GM21576 (cell line): ENCODE data around the gene FBXO3.
"Not testable (repeated sequence)": the region's sequence is repeated elsewhere in the genome, so short reads cannot be mapped to it uniquely, and the experiment has no call there.

Experiments used
- ATAC-seq: cut with Tn5 transposase; IDR thresholded peaks from one replicate; pipeline ENCODE4 v1.9.1; 2021; ENCODE audit warnings: mild to moderate bottlenecking, moderate library complexity; ENCODE audit not compliant: unreplicated experiment

Gene FBXO3, protein sequence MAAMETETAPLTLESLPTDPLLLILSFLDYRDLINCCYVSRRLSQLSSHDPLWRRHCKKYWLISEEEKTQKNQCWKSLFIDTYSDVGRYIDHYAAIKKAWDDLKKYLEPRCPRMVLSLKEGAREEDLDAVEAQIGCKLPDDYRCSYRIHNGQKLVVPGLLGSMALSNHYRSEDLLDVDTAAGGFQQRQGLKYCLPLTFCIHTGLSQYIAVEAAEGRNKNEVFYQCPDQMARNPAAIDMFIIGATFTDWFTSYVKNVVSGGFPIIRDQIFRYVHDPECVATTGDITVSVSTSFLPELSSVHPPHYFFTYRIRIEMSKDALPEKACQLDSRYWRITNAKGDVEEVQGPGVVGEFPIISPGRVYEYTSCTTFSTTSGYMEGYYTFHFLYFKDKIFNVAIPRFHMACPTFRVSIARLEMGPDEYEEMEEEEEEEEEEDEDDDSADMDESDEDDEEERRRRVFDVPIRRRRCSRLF

DNA sequence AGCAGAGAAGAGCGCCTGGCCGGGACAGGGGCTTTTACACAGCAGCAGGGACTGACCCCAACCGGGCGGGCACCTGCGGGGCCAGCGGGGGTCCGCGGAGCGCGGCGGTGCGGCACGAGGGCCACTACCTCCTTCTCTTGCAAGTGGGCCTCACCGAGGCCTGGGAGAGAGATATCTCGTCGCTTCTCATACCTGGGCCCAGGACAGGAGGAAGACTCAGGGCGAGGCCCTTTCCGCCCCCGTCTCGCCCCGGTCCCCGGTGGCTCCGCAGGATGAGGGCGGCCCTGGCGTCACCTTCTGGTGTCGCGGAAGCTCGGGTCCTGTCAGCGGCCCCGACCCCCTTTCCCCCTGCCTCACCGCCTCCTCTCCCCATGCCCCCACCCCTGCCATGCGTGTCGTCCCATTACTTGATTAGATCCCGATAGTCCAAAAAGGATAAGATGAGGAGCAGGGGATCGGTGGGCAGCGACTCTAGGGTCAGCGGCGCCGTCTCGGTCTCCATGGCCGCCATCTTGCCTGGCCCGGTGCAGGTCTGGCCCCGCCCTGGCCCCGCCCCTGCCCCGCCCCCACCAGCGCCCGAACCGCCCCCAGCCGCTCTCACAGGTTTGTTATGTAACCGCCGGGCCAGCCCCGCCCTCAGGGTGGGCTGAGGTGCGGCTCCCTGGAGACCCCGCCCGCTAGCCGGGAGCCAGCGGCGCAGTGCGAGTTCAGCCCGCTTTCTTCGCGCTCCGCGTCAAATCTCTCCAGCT lies at the start of gene FBXO3:
FBXO3 (minus strand) TSS at position 534 of the 749 bp plus-strand sequence; CDS start at position 511, 23 bp downstream.
- ATAC-seq, result peak; percentile 66

DNA sequence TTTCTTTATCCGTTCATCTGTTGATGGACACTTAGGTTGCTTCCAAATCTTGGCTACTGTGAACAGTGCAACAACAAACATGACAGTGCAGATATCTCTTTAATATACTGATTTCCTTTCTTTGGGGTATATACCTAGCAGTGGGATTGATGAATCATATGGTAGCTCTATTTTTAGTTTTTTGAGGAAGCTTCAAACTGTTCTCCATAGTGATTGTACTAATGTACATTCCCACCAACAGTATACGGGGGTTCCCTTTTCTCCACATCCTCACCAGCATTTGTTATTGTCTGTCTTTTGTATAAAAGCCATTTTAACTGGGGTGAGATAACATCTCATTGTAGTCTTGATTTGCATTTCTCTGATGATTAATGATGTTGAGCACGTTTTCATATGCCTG lies 48.7 kb upstream of the FBXO3 start:
- not testable (repeated sequence) for ATAC-seq

DNA sequence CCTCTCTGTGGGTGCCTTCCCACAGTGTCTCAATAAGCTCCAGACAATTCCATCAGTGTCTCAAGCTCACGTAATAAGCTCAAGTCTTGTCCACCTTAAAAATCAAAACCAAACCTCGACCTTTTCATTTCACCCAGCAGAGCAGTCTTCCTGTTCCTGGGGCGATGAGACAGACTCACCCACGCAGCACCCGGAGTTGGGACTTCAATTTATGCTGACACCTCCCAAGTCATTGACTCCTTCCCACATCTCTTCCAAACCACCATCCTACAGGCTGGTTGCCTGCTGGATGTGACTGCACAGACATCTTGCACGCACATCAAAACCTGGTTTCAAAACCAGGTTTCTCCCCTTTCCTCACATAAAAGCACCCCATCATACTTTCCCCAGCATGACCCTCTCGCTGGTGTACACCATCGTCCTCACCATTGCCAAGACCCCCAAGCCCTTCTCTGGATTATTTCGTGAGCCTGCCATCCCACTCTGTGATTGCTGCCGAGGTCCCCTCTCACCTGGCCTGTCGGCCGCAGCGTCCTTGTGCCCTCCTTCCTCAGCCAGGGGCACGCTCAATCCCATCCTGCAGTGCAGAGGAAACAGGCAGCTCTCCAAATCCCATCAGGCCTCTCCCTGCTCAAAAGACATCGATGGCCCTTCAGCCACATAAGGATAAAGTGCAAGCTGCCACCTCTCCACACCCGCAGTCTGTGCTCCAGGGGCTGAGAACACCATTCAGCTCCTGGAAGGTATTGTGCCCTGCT lies 45.1 kb upstream of the FBXO3 start:
- no peak for ATAC-seq

DNA sequence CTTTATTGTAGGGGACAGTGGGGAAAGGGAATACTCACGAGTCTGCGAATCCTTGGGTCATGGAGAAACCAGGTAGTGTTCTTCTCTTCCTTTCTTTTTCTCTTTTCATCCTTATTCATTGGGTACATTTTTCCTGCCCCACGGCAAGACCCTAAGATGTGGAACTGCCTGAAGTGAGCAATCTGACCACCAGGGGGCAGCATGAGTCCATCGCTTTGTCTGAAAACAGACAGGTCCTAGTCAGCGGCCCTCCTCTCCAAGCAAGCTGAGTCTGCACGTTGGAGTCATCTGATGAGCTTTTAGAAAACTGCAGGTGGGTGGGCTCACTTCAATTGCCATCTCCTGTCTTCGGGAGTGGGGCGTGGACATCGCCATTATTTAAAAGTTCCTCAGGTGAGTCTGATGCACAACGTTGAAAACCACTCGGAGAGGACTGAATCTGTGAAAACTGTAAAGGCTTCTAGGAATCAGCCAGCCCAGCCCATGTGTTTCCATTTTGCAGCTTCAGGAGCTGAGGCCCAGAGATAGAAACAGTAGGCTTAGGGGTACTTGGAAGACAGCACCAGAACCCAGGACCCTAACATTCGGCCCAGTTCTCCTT lies 34.0 kb upstream of the FBXO3 start:
- ATAC-seq, result no peak

DNA sequence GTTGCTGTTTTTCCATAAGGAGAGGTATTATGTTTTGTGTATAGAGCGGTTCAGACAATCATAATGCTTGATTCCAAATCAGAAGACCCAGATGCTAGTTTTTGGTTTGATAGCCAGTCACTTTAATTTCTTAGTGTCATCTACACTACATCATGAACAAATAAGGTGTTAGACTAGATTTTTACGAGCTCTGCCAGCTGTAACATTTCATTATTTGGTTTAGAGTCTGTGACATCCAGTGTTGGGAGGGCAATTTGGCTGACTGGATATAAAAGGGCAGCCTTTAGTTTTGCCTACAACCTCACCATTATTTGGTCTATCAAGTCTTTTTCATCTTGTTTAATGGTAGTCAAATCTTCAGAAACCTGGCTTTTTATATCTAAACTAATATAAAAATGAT lies 30.2 kb upstream of the FBXO3 start:
- no peak for ATAC-seq

DNA sequence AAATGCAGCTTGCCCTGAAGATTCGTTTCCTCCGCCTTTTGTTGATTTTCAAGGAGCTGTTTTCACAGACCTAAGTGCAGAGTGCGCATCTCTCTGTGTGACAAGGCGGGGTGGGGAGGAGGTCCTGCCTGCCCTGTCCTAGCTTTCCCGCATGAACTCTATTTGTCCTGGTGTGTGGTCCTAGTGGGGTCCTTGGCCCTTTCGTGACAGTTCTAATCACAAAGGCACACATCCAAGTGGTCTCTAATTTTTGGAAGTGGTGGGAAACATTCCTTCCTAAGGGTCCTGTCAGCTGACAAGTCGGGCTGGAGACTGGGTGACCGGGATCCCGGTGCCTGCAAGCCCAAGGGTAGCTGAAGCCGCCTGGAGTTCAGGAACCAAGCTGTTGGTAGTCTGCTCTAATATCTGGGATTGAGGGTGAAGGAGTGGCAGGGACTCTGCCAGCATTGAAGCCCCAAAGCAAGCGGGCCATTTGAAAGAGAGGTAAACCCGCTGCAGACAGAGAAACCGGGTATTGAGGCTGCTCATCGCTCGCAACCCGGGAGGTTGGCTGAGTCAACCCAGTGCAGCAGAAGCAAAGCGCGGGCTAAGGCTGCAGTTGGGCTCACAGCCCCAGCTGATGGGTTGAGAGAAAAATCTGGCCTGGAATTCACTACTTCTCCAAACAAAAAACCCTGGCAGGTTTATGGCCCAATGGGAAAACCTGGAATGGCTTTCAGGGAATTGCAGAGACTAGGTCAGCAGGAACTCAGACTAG lies 28.1 kb upstream of the FBXO3 start:
- ATAC-seq, result no peak

DNA sequence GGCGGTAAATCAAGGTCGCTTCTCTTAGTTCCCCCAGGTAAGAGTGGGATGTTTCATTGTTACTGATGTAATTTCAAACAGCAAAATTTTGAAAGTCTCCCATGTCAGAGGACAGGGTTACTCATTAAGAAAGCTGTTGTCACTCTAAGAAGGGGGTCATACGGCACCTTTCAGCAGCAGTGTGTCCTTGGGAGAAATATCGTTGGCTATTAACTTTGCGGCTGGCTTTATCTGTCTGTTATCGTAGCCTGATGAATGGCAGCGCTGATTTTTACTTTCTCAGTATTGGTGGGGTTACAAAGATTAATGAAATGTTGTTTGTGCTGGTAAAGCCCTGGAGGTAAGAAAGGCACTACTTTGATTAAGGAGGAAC lies 27.5 kb upstream of the FBXO3 start:
- no peak for ATAC-seq

DNA sequence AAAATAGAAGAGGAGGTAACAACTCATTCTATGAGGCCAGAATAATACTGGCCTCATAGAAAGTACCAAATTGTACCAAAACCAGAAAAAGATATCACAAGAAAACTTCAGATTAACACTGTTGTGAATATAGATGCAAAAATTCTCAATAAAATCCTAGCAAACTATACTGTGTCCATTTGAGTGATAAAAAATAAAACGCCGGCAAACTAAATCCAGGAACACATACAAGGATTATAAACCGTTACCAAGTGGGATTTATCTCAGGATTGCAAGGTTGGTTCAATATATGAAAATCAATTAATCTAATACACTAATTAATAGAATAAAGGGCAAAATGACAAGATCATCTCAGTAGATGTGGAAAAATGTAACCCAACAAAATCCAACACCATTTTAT lies 23.6 kb upstream of the FBXO3 start:
- no peak for ATAC-seq

DNA sequence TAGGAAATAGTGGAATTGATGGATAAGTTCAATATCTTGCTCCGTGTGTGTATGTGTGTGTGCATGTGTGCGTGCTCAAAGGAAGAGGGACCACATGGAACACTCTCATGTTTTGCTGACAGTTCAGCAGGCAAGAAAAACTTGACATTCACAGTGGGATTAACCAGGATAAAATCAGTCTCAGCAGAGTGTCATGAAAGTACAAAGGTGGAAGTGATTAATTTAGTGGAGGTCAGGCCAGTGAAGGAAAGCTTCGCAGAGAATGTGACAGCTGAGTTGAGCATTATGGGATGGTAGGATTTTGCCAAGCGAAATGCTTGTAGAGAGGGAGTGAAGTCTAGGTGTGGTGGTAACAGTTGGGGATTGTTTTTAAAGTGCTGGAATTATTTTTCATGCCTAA lies 15.7 kb upstream of the FBXO3 start:
- ATAC-seq, result no peak

DNA sequence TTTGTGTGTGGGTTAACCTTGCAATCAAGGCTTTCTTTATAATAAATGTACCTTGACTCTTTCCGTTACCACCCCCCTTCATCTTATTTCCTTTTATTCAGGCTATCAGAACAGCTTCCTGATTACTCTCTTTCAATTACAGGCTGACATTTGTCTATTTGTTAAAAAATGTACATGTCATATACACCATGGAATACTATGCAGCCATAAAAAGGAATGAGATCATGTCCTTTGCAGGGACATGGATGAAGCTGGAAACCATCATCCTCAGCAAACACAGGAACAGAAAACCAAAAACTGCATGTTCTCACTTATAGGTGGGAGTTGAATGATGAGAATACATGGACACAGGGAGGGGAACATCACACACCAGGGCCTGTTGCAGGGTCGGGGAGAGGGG lies 13.8 kb upstream of the FBXO3 start:
- ATAC-seq, result not testable (repeated sequence)

DNA sequence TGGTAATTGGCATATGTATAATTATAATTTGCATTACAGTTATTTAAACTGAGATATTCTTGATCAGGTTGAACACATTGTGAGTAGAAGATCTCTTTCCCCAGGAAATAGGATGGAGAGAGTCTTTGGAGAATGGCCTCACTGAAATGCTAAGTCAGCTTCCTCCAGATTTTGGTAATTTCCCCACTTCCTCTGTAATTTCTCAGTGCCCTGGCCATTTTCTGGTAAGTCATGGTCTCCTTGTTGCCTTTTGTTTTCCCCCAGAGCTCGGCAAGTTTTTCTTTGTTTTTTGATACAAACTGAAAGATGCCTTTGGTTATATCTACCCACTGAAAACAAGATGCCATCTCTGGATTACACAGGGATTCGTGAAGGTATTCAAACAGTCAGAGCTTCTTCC lies 12.8 kb upstream of the FBXO3 start:
- ATAC-seq, result no peak

DNA sequence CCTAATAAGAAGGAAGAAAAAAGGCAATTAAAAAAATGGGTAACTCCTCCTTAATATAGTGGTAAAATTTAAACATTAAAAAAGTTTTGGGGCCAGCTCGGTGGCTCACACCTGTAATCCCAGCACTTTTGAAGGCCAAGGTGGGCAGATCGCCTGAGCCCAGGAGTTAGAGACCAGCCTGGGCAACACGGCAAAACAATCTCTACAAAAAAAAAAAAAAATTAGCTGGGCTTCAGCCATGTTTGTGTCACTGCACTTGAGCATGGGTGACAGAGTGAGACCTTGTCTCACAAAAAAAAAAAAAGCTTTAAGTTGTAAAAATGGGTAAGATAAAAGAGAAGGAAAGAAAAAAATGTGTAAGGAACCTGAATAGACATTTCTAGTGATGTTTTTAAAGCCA lies 11.3 kb upstream of the FBXO3 start:
- ATAC-seq, result no peak

DNA sequence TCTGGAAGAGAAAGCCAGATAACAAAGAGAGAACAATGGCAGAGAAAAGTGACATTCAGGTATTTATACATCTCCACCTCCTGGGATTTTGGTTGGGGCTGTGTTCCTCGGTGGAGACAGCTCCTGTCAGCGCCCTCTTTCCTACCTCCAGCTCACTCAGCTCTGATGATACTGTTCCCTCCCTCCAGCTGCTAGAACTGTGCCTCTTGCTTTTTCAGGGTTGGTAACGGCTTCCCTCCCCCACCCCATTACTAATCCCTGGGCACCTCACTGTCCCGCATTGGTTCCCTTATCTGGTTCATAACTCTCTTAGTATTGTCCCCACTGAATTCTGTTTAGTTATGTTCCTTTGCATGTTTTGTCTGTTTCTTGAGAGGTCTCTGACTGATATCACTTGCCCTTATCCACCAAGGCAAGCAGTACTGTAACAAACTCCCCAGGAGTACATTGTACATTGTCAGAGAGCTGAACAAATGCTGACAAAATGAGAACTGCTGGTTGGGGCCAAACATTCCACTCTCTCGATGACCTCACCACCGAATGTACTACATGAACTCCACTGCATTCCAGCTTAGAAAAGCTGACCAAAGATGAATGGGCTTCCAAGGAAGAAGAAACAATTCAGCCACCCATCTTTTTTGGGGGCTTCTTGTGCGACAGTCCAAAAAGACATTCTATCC lies 5.7 kb upstream of the FBXO3 start:
- no peak for ATAC-seq

DNA sequence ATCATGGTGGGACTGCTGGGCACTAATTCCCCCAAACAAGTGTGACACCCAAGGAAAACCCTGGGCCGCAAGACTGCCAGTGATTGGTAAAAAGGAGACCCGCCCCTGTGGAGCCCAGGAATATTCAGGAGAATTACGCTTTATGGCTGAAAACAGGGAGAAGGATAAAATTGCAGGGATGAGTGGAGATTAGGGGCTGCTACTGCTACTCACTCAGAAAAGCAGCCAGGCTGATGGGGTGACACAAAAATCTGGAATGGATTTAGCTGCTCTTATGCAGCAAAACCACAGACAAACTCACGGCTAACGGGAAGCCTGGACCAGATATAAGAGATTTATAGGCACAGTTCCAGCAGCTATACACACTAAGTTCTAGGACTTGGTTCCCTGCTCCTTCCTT lies 4.4 kb upstream of the FBXO3 start:
- no peak for ATAC-seq

DNA sequence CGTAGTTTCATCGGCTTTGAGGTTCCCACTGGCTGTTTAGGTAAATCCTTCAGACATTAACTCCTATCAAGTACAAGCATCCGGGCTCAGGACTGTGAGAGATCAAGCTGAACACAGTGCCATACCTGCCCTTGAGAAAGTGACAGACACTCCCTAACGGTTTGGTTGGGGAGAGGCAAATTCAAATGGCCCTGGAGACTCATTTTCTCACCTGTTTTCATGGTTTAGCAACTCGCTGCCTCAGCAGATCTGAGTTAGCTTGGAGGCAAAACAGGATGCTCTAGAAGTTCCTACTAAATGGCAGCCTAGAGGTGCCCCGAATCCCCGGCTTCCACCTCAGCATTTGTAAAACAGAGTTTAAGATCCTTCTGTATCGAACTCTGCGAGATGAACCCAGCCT lies 3.6 kb upstream of the FBXO3 start:
- ATAC-seq, result no peak

DNA sequence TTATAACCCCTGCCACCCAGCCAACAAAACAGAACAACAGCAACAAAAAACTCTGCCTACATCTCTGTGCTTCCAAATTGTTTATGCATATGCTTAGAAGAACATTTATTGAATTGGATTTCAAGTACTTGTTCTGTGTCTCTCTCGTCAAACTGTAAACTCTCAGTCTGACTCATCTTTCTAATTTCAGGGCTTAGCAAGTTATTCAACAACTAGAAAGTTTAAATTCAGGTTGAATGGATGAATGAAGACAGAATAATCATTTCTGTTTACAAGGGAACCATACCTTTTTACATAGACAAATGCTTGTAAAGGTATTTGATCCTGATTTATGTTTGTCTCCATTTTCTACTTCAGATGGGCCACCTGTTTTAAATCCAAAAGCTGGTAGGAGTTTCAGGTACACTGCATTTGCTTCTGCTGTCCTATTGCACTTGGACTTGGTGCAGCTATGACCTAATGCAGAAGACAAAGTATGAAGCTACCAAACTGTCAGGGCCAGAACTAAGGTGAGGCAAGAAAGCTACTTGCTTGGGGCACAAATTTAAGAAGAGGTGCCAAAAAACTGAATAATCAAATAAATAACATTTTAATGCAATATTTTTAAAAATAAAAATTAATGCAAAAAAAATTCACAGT lies 1.6 kb upstream of the FBXO3 start:
- no peak for ATAC-seq

DNA sequence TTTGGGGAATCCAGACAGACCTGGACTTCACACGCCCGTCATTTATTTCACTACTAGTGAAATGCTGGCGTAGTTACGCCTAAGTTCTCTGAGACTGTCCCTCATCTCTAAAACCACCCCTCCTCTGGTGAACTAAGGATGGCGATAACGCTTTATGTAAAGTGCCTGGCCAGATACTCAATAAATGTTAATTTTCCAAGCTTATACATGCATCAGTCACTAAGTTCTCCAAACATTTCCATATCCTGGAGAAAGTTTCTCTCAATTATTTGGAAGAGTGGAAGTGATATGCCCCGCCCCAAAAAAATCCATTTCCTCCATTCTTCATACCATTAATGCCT lies 1.1 kb upstream of the FBXO3 start:
- no peak for ATAC-seq

DNA sequence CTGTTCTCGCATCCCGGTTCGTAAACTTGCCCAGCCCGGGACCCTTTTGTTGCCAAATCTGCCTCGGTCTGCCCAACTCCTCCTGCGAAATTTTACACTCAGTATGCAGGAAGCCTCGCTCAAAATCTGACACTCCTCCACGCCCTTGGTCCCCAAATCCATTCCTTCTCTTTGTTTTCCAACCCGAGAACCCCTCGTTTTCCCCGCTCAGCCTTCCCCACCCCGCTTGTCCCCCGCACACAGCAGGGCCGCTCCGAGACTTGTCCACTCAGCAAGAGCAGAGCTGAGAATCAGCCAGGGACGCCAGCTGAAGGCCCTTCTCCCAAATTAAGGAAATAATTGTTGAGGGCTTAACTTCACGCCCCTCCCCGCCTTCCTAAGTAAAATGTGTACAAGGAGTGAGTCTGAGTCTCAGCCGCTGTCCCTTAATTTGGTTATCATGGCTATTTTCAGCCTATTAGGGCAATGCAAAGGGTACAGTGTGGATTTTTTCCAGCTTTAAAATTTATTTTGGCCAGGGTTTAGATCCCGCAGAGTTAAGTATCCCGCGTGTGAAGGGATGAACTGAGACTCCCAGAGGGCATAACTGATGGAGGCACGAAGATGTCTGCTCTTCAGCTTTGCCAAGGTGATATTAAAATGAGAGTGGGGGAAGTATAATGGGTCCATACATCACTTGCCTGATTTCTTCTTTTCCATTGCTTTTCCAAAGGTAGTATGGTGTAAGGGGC lies 581 bp upstream of the FBXO3 start:
- no peak for ATAC-seq
